NT2/D1 (cell line): ENCODE measurements around the gene GNRH2.
"Not testable (repeated sequence)": the region's sequence is repeated elsewhere in the genome, so short reads cannot be mapped to it uniquely, and the experiment has no call there.

Experiments used
- DNase-seq: peaks from one replicate; pipeline ENCODE4 v3.0.0-alpha.2; 2011; ENCODE audit warnings: low read depth, low spot score
- H3K27me3 ChIP-seq: 2 replicates; pipeline ENCODE4 v1.6.0; 2011; ENCODE audit warnings: mild to moderate bottlenecking; ENCODE audit not compliant: insufficient read length, insufficient read depth
- H3K36me3 ChIP-seq: 2 replicates; pipeline ENCODE4 v1.6.1; 2011; ENCODE audit warnings: mild to moderate bottlenecking, low read length, mixed read lengths; ENCODE audit not compliant: insufficient read depth, insufficient read length
- H3K4me1 ChIP-seq: 2 replicates; pipeline ENCODE4 v1.5.1; 2011; ENCODE audit not compliant: insufficient read depth, insufficient read length
- H3K4me3 ChIP-seq: 2 replicates; pipeline ENCODE4 v1.5.1; 2011; ENCODE audit warnings: low read depth; ENCODE audit not compliant: insufficient read length
- H3K9ac ChIP-seq: 2 replicates; pipeline ENCODE4 v1.6.0; 2011; ENCODE audit warnings: low read depth; ENCODE audit not compliant: insufficient read length
- H3K9me3 ChIP-seq: 2 replicates; pipeline ENCODE4 v1.5.1; 2011; ENCODE audit warnings: mild to moderate bottlenecking, low read length; ENCODE audit not compliant: insufficient read depth
- SUZ12 ChIP-seq: IDR thresholded peaks from 2 replicates; pipeline ENCODE4 v1.6.1; 2011; ENCODE audit not compliant: insufficient read length, insufficient read depth; ENCODE audit errors: extremely low read depth
- YY1 ChIP-seq: IDR thresholded peaks from 2 replicates; pipeline ENCODE4 v1.6.1; 2011; ENCODE audit not compliant: insufficient read length, insufficient read depth
- ZNF274 ChIP-seq: IDR thresholded peaks from 2 replicates; pipeline ENCODE4 v1.6.1; 2011; ENCODE audit warnings: mild to moderate bottlenecking, low read depth, low read length

The GNRH2 gene

DNA sequence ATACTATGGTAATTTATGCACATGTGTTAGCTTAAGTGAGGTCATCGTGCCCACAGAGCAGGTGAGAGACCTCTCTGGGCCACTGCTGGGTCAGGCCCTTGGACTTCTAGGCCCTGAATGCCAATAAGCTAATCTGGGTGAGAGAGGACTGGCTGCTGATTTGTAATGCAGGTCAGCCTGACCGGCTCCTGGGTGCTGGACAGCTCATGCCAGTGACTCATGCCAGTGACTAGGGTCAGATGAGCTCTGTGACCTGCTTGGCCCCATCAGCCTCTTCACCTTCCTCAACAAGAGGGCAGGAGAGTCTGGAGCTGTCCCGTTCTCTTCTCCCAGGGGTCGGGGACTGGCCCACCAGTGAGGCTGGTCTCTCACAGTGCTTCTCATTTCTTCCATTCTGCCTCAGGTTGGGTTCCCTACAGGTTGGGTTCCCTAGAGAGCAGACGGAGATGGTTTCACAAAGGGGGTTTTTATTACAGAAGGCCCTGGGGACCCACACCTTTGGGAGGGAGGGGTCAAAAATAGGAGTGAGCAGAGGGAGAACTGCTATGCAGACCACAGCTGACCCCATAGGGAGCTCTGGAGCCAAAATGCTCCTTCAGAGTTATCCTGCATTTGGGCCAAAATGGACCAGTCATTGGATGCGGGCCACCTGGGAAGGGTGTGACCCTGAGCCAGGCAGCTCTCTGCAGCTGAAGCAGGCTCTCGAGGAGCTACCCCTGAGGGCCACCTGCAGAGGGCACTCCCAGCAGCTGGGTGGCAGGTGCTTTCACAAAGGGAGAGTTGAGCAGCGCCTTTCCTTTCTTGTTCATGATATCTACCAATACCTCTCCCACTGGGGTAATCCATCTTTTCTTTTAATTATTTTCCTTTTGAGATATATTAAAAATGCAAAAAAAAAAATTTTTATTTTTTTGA is 25.8 kb downstream of the GNRH2 start:
- no peak for DNase-seq
- H3K4me1 ChIP-seq = no peaks in the 10 kb centered on the region
- peaks cover 24% of the 10 kb centered on the region for H3K27me3 ChIP-seq
- peaks cover under 1% of the 10 kb centered on the region; the same call in 1 of the 2 replicates for H3K9me3 ChIP-seq
- no peak overlapping the region for H3K9ac ChIP-seq
- TF ChIP-seq YY1 = no peak
- no peak for TF ChIP-seq ZNF274
- TF ChIP-seq SUZ12 = no peak
- H3K36me3 ChIP-seq = no peaks in the 10 kb centered on the region
- no peak overlapping the region for H3K4me3 ChIP-seq

DNA sequence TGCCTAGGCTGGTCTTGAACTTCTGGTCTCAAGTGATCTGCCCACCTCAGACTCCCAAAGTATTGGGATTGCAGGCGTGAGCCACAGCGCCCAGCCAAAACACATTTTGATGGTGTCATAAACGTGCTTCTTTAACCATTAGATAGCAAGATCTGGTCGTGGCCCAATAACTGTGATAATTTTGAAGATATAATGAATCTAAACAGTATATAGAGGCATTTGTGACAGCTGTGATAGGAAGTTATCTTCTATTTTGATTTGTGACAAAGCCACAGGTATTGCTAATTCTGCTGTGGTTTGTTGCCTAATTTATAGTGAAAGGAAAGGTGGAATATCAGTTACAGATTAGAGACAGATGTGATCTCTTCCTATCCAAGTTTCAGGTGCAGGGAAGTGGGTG is 27.3 kb downstream of the GNRH2 start:
- TF ChIP-seq SUZ12 (no peak), YY1 (no peak), ZNF274 (no peak)
- Histone ChIP-seq H3K9me3 (peaks cover 5% of the 10 kb centered on the region; the same call in 1 of the 2 replicates), H3K36me3 (no peaks in the 10 kb centered on the region), H3K27me3 (peaks cover 24% of the 10 kb centered on the region), H3K4me1 (no peaks in the 10 kb centered on the region), H3K9ac (no peak overlapping the region), H3K4me3 (no peak overlapping the region)
- DNase-seq = no peak

DNA sequence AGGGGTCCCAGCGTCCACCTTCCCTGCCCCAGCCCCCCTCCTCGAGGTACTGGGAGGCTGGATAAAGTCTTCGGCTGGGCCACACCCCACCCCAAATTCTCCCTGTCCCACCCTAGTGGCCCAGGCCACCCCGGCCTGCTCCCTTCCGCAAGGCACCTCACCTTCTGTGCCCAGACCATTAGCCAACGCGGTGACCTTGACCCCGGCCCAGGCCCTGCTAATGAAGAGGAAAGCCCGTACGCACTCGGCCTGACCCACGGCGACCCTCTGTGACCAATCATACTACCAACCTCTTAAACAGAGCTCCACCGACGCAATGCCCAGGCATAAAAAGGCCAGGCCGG is 27.8 kb downstream of the GNRH2 start:
- no peaks in the 10 kb centered on the region for H3K4me1 ChIP-seq
- H3K9me3 ChIP-seq = peaks cover 5% of the 10 kb centered on the region; the same call in 1 of the 2 replicates
- peak overlapping the region; percentile 33 for H3K9ac ChIP-seq
- peak overlapping the region; percentile 26 for H3K4me3 ChIP-seq
- H3K27me3 ChIP-seq = peaks cover 24% of the 10 kb centered on the region
- no peak for TF ChIP-seq ZNF274
- no peak for TF ChIP-seq SUZ12
- TF ChIP-seq YY1 = no peak
- H3K36me3 ChIP-seq = no peaks in the 10 kb centered on the region
- no peak for DNase-seq

DNA sequence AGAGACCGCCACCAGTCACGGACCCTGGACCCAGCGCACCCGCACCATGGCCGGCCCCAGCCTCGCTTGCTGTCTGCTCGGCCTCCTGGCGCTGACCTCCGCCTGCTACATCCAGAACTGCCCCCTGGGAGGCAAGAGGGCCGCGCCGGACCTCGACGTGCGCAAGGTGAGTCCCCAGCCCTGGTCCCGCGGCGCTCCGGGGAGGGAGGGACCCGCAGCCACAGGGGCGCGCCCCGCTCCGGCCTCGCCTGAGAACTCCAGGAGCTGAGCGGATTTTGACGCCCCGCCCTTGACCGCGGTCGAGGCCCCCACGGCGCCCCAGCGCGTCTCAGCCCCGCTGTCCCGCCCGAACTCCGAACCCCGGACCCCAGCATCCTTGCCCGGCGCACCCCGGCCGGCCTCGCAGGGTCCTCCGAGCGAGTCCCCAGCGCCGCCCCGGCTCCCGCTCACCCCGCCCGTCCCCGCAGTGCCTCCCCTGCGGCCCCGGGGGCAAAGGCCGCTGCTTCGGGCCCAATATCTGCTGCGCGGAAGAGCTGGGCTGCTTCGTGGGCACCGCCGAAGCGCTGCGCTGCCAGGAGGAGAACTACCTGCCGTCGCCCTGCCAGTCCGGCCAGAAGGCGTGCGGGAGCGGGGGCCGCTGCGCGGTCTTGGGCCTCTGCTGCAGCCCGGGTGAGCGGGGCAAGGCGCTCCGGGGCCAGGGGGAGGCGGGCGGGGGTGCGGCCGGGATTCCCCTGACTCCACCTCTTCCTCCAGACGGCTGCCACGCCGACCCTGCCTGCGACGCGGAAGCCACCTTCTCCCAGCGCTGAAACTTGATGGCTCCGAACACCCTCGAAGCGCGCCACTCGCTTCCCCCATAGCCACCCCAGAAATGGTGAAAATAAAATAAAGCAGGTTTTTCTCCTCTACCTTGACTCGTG is 28.4 kb downstream of the GNRH2 start, which contains the start of gene OXT:
Gene OXT, plus strand, starts transcription at position 11 of the 920 bp plus-strand sequence. Its CDS starts 36 bp downstream, at position 47.
- peaks cover 5% of the 10 kb centered on the region; the same call in 1 of the 2 replicates for H3K9me3 ChIP-seq
- H3K4me3 ChIP-seq = peak within 1 kb of the TSS; percentile 26
- no peaks in the 10 kb centered on the region for H3K36me3 ChIP-seq
- TF ChIP-seq YY1 (no peak), ZNF274 (no peak), SUZ12 (no peak)
- H3K9ac ChIP-seq = peak within 1 kb of the TSS; percentile 33
- no peak for DNase-seq
- H3K4me1 ChIP-seq = no peaks in the 10 kb centered on the region
- H3K27me3 ChIP-seq = peaks cover 24% of the 10 kb centered on the region

- H3K27me3 ChIP-seq = peaks cover 24% of the 10 kb centered on the region
Observed at GRCh38 chr20:3072530-3073250, 29.3 kb downstream of the GNRH2 start.

DNA sequence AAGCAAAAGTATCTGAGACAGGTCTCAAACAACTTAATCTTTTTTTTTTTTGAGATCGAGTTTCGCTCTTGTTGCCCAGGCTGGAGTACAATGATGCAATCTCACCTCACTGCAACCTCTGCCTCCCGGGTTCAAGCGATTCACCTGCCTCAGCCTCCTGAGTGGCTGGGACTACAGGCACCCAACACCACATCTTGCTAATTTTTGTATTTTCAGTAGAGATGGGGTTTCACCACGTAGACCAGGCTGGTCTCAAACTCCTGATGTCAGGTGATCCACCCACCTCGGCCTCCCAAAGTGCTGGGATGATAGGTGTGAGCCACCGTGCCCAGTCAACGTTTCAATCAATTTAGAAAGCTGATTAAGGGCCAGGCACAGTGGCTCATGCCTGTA is 29.8 kb downstream of the GNRH2 start:
- not testable (repeated sequence) for H3K4me3 ChIP-seq

More at GRCh38 chr20:3072530-3073250, 29.3 kb downstream of the GNRH2 start:
- no peak overlapping the region for H3K4me3 ChIP-seq
- H3K4me1 ChIP-seq = no peaks in the 10 kb centered on the region
- no peak overlapping the region for H3K9ac ChIP-seq
- TF ChIP-seq YY1 = no peak
- H3K9me3 ChIP-seq = peaks cover 5% of the 10 kb centered on the region; the same call in 1 of the 2 replicates
- DNase-seq = no peak
- H3K36me3 ChIP-seq = no peaks in the 10 kb centered on the region

GRCh38 chr20:3074812-3075211 is 31.4 kb downstream of the GNRH2 start:
- Histone ChIP-seq H3K4me1 (no peaks in the 10 kb centered on the region), H3K4me3 (no peak overlapping the region), H3K27me3 (peaks cover 24% of the 10 kb centered on the region), H3K36me3 (no peaks in the 10 kb centered on the region), H3K9me3 (peaks cover 5% of the 10 kb centered on the region; the same call in 1 of the 2 replicates), H3K9ac (no peak overlapping the region)
- TF ChIP-seq SUZ12 = no peak
- TF ChIP-seq YY1 = no peak
- no peak for DNase-seq

More for the DNA sequence above, 29.8 kb downstream of the GNRH2 start:
- not testable (repeated sequence) for H3K4me1 ChIP-seq, H3K9ac ChIP-seq, H3K9me3 ChIP-seq, DNase-seq, H3K36me3 ChIP-seq
- peaks cover 24% of the 10 kb centered on the region for H3K27me3 ChIP-seq

DNA sequence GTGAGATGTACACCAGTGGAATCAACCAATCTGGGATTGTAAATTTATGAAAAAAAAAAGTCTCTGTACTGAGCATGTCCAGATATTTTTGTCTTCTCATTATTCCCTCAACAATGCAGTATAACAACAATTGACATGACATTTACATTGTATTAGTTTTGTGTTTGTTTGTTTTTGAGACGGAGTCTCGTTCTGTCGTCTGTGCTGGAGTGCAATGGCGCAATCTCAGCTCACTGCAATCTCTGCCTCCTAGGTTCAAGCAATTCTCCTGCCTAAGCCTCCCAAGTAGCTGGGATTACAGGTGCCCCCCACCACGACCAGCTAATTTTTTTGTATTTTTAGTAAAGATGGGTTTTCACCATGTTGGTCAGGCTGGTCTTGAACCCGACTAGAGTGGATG is 31.9 kb downstream of the GNRH2 start:
- H3K4me3 ChIP-seq, DNase-seq, H3K4me1 ChIP-seq, H3K9ac ChIP-seq, H3K36me3 ChIP-seq, H3K9me3 ChIP-seq: not testable (repeated sequence)
- H3K27me3 ChIP-seq = peaks cover 24% of the 10 kb centered on the region
